Measurements from ENCODE around the gene SPARCL1. TPM values are rescaled to one million over a fixed set of nuclear protein-coding genes. Genes with fewer than 3 reads are reported as not detected.

SPARCL1 gene
- total and polyA plus RNA-seq, 2 donors (not counting 1 experiment from before 2014, with no cell fraction given), result not detected

- intact Hi-C loops (cut with micrococcal nuclease), result no loop called here
- Mint-ChIP-seq H3K27me3 (no peaks in the 10 kb centered on the region), H3K4me3 (no peak overlapping the region), H3K27ac (no peak overlapping the region), H3K4me1 (peaks cover 7% of the 10 kb centered on the region), H3K9me3 (ENCODE audit: insufficient read depth) (no peaks in the 10 kb centered on the region)
- no peak overlapping the region for H3K27ac ChIP-seq (ENCODE audit: low read length in 2 of 2)
- CTCF ChIA-PET, result no interaction called here
- no peaks in the 10 kb centered on the region for H3K79me2 ChIP-seq (ENCODE audit: control insufficient read depth, insufficient read depth, low read length)
- H3K4me1 ChIP-seq (ENCODE audit: control insufficient read depth in 2 of 2, insufficient read depth in 2 of 2, low read length in 2 of 2), result no peaks in the 10 kb centered on the region
- no peaks in the 10 kb centered on the region for H3K36me3 ChIP-seq (replicated peaks in 1 of 2; ENCODE audit: control extremely low read depth in 1 of 2, control insufficient read depth in 1 of 2, extremely low read depth in 1 of 2, insufficient read depth in 2 of 2, low read length in 1 of 2)
- no peak overlapping the region for H2AFZ ChIP-seq (ENCODE audit: insufficient read depth, low read depth, low read length, poor library complexity, severe bottlenecking)
- no peak for DNase-seq
- no peak overlapping the region for H3K4me2 ChIP-seq (replicated peaks; ENCODE audit: low read depth, low read length, poor library complexity, severe bottlenecking)
- WGBS (ENCODE audit: insufficient coverage), result 98% methylated on average over 4 of the region's 4 CpGs
- TF ChIP-seq EZH2 (IDR thresholded peaks at IDR 0.05; ENCODE audit: borderline replicate concordance, insufficient read depth, low read depth, low read length, poor library complexity, severe bottlenecking) (no peak), CTCF (IDR thresholded peaks at IDR 0.05) (no peak)
- H3K4me3 ChIP-seq (ENCODE audit: control extremely low read depth in 1 of 5, extremely low read depth in 1 of 5, insufficient read depth in 1 of 5, low read depth in 2 of 5, low read length in 4 of 5), result no peak overlapping the region
- H3K9me3 ChIP-seq (ENCODE audit: control extremely low read depth in 1 of 3, control insufficient read depth in 2 of 3, insufficient read depth in 1 of 3, low read length in 2 of 3), result no peaks in the 10 kb centered on the region
- no peak overlapping the region for H3K9ac ChIP-seq (ENCODE audit: low read length)
- no peak for ATAC-seq (ENCODE audit: low read depth)
- POLR2A ChIA-PET, result no interaction called here
- no peaks in the 10 kb centered on the region for H3K27me3 ChIP-seq (replicated peaks in 1 of 4; ENCODE audit: control extremely low read depth in 1 of 4, control insufficient read depth in 3 of 4, insufficient read depth in 4 of 4, low read length in 3 of 4)
- H4K20me1 ChIP-seq (ENCODE audit: control insufficient read depth, insufficient read depth, low read length, poor library complexity, severe bottlenecking), result no peaks in the 10 kb centered on the region
These were observed 1.7 kb upstream of the SPARCL1 start for GRCh38 chr4:87530868-87531267.

- ChIA-PET CTCF (no interaction called here), POLR2A (no interaction called here)
- no peak overlapping the region for H3K9ac ChIP-seq (ENCODE audit: low read length)
- H3K4me1 Mint-ChIP-seq, result peaks cover 7% of the 10 kb centered on the region
- H3K27me3 Mint-ChIP-seq, result no peaks in the 10 kb centered on the region
- WGBS (ENCODE audit: insufficient coverage), result no CpG with 5 or more reads among the region's 1 CpG
- no peaks in the 10 kb centered on the region for H3K9me3 Mint-ChIP-seq (ENCODE audit: insufficient read depth)
- no peaks in the 10 kb centered on the region for H3K27me3 ChIP-seq (replicated peaks in 1 of 4; ENCODE audit: control extremely low read depth in 1 of 4, control insufficient read depth in 3 of 4, insufficient read depth in 4 of 4, low read length in 3 of 4)
- H3K36me3 ChIP-seq (replicated peaks in 1 of 2; ENCODE audit: control extremely low read depth in 1 of 2, control insufficient read depth in 1 of 2, extremely low read depth in 1 of 2, insufficient read depth in 2 of 2, low read length in 1 of 2), result no peaks in the 10 kb centered on the region
- no peak overlapping the region for H2AFZ ChIP-seq (ENCODE audit: insufficient read depth, low read depth, low read length, poor library complexity, severe bottlenecking)
- no peaks in the 10 kb centered on the region for H4K20me1 ChIP-seq (ENCODE audit: control insufficient read depth, insufficient read depth, low read length, poor library complexity, severe bottlenecking)
- H3K9me3 ChIP-seq (ENCODE audit: control extremely low read depth in 1 of 3, control insufficient read depth in 2 of 3, insufficient read depth in 1 of 3, low read length in 2 of 3), result no peaks in the 10 kb centered on the region
- no peaks in the 10 kb centered on the region for H3K4me1 ChIP-seq (ENCODE audit: control insufficient read depth in 2 of 2, insufficient read depth in 2 of 2, low read length in 2 of 2)
- intact Hi-C loops (cut with micrococcal nuclease), result no loop called here
- no peak for ATAC-seq (ENCODE audit: low read depth)
- TF ChIP-seq EZH2 (IDR thresholded peaks at IDR 0.05; ENCODE audit: borderline replicate concordance, insufficient read depth, low read depth, low read length, poor library complexity, severe bottlenecking), result no peak
- TF ChIP-seq CTCF (IDR thresholded peaks at IDR 0.05), result no peak
- no peak for DNase-seq
- no peak overlapping the region for H3K27ac Mint-ChIP-seq
- H3K4me3 ChIP-seq (ENCODE audit: control extremely low read depth in 1 of 5, extremely low read depth in 1 of 5, insufficient read depth in 1 of 5, low read depth in 2 of 5, low read length in 4 of 5), result no peak overlapping the region
- H3K4me2 ChIP-seq (replicated peaks; ENCODE audit: low read depth, low read length, poor library complexity, severe bottlenecking), result no peak overlapping the region
- no peak overlapping the region for H3K27ac ChIP-seq (ENCODE audit: low read length in 2 of 2)
- no peak overlapping the region for H3K4me3 Mint-ChIP-seq
- H3K79me2 ChIP-seq (ENCODE audit: control insufficient read depth, insufficient read depth, low read length), result no peaks in the 10 kb centered on the region
These were observed 1.1 kb upstream of the SPARCL1 start for GRCh38 chr4:87530229-87530628.

Measured in B cell (primary cell).